Mesodermal cell (in vitro differentiated cells): Measurements from ENCODE around the gene SLC35E3.

Experiments used
- H3K27ac ChIP-seq: 2 replicates; pipeline ENCODE4 v1.7.0; 2013; ENCODE audit warnings: mild to moderate bottlenecking, low read depth, low read length, moderate library complexity; ENCODE audit not compliant: severe bottlenecking
- H3K36me3 ChIP-seq: 2 replicates; pipeline ENCODE4 v1.7.1; 2013; ENCODE audit warnings: mild to moderate bottlenecking, low read length, moderate library complexity; ENCODE audit not compliant: control insufficient read depth, insufficient read depth
- H3K4me1 ChIP-seq: one replicate; pipeline ENCODE4 v1.7.1; 2013; ENCODE audit warnings: mild to moderate bottlenecking, low read length; ENCODE audit not compliant: insufficient read depth, control insufficient read depth, poor library complexity, severe bottlenecking
- H3K4me3 ChIP-seq: 2 replicates; pipeline ENCODE4 v1.7.0; 2013; ENCODE audit warnings: low read length, control low read depth, mild to moderate bottlenecking; ENCODE audit not compliant: insufficient read depth, poor library complexity, severe bottlenecking; ENCODE audit errors: extremely low read depth
- H3K9me3 ChIP-seq: 2 replicates; pipeline ENCODE4 v1.7.1; 2013; ENCODE audit warnings: mild to moderate bottlenecking, low read length, moderate library complexity; ENCODE audit not compliant: control insufficient read depth
- WGBS, 2 experiments: methylation state at CpG; one replicate each; pipeline ENCODE4 v1.1.5; 2013; ENCODE audit warnings: missing lambda C conversion rate in 2 of 2; ENCODE audit not compliant: insufficient coverage in 2 of 2; 5-methylcytosine and 5-hydroxymethylcytosine counted together

The SLC35E3 gene

GRCh38 chr12:68755536-68756243 lies 9.7 kb downstream of the SLC35E3 start:
- peaks cover 86% of the 10 kb centered on the region for H3K36me3 ChIP-seq
- no peaks in the 10 kb centered on the region for H3K4me1 ChIP-seq
- no peak overlapping the region for H3K4me3 ChIP-seq
- H3K9me3 ChIP-seq: no peaks in the 10 kb centered on the region
- no peak overlapping the region for H3K27ac ChIP-seq
- WGBS, 2 experiments: 100% methylated on average over 1 of the region's 4 CpGs; no CpG with 5 or more reads in 1 of the 2 experiments

- no peaks in the 10 kb centered on the region for H3K9me3 ChIP-seq
- no peak overlapping the region for H3K4me3 ChIP-seq
- no peaks in the 10 kb centered on the region for H3K4me1 ChIP-seq
- 100% methylated on average over 1 to 4 of the region's 5 CpGs for WGBS, 2 experiments
- peaks cover 83% of the 10 kb centered on the region for H3K36me3 ChIP-seq
- no peak overlapping the region for H3K27ac ChIP-seq
These were observed 13.9 kb downstream of the SLC35E3 start for GRCh38 chr12:68759852-68760251.

GRCh38 chr12:68760806-68761441 lies 14.9 kb downstream of the SLC35E3 start:
- Histone ChIP-seq H3K4me3 (no peak overlapping the region), H3K27ac (no peak overlapping the region), H3K9me3 (no peaks in the 10 kb centered on the region), H3K36me3 (peaks cover 79% of the 10 kb centered on the region), H3K4me1 (no peaks in the 10 kb centered on the region)
- WGBS, 2 experiments: 95 to 96% methylated on average over 6 of the region's 7 CpGs

GRCh38 chr12:68761442-68761812 lies 15.5 kb downstream of the SLC35E3 start:
- WGBS, 2 experiments: 88 to 94% methylated on average over 3 of the region's 3 CpGs
- no peak overlapping the region for H3K27ac ChIP-seq
- H3K36me3 ChIP-seq: peaks cover 74% of the 10 kb centered on the region
- H3K4me1 ChIP-seq: no peaks in the 10 kb centered on the region
- no peak overlapping the region for H3K4me3 ChIP-seq
- H3K9me3 ChIP-seq: no peaks in the 10 kb centered on the region

GRCh38 chr12:68761901-68762630 lies 16.1 kb downstream of the SLC35E3 start:
- WGBS, 2 experiments: 93 to 95% methylated on average over 7 to 8 of the region's 8 CpGs
- peaks cover 68% of the 10 kb centered on the region for H3K36me3 ChIP-seq

GRCh38 chr12:68762691-68763090 lies 16.7 kb downstream of the SLC35E3 start:
- 90 to 100% methylated on average over 2 to 3 of the region's 3 CpGs for WGBS, 2 experiments
- Histone ChIP-seq H3K4me3 (no peak overlapping the region), H3K27ac (no peak overlapping the region), H3K36me3 (peaks cover 63% of the 10 kb centered on the region), H3K9me3 (no peaks in the 10 kb centered on the region), H3K4me1 (no peaks in the 10 kb centered on the region)

More at GRCh38 chr12:68761901-68762630, 16.1 kb downstream of the SLC35E3 start:
- Histone ChIP-seq H3K9me3 (no peaks in the 10 kb centered on the region), H3K4me1 (no peaks in the 10 kb centered on the region), H3K27ac (no peak overlapping the region), H3K4me3 (no peak overlapping the region)

GRCh38 chr12:68765696-68766095 lies 19.7 kb downstream of the SLC35E3 start:
- peaks cover 48% of the 10 kb centered on the region for H3K36me3 ChIP-seq
- H3K4me3 ChIP-seq: no peak overlapping the region
- 91% methylated on average over 1 of the region's 1 CpG; no CpG with 5 or more reads in 1 of the 2 experiments for WGBS, 2 experiments
- H3K4me1 ChIP-seq: no peaks in the 10 kb centered on the region
- H3K27ac ChIP-seq: no peak overlapping the region
- no peaks in the 10 kb centered on the region for H3K9me3 ChIP-seq

- H3K4me3 ChIP-seq: no peak overlapping the region
- H3K27ac ChIP-seq: no peak overlapping the region
- H3K4me1 ChIP-seq: no peaks in the 10 kb centered on the region
- no peaks in the 10 kb centered on the region for H3K9me3 ChIP-seq
- peaks cover 40% of the 10 kb centered on the region for H3K36me3 ChIP-seq
- WGBS, 2 experiments: 75 to 100% methylated on average over 2 of the region's 2 CpGs
These were observed 20.7 kb downstream of the SLC35E3 start for GRCh38 chr12:68766646-68767045.

- peaks cover 34% of the 10 kb centered on the region for H3K36me3 ChIP-seq
- H3K9me3 ChIP-seq: no peaks in the 10 kb centered on the region
- no peaks in the 10 kb centered on the region for H3K4me1 ChIP-seq
- WGBS, 2 experiments: 100% methylated on average over 3 to 4 of the region's 7 CpGs
- no peak overlapping the region for H3K27ac ChIP-seq
- no peak overlapping the region for H3K4me3 ChIP-seq
These were observed 21.2 kb downstream of the SLC35E3 start for GRCh38 chr12:68767191-68767590.

- no peaks in the 10 kb centered on the region for H3K9me3 ChIP-seq
- H3K27ac ChIP-seq: no peak overlapping the region
- H3K36me3 ChIP-seq: peaks cover 24% of the 10 kb centered on the region
- no peaks in the 10 kb centered on the region for H3K4me1 ChIP-seq
- H3K4me3 ChIP-seq: no peak overlapping the region
- WGBS, 2 experiments: 100% methylated on average over 1 to 2 of the region's 4 CpGs
These were observed 22.5 kb downstream of the SLC35E3 start for GRCh38 chr12:68768431-68768939.
